GM19395 (cell line): ENCODE measurements around the gene PLEKHA8.

Source experiments
- ATAC-seq: cut with Tn5 transposase; IDR thresholded peaks from one replicate; pipeline ENCODE4 v1.9.1; 2021; ENCODE audit warnings: mild to moderate bottlenecking, moderate library complexity; ENCODE audit not compliant: unreplicated experiment

PLEKHA8 gene, protein sequence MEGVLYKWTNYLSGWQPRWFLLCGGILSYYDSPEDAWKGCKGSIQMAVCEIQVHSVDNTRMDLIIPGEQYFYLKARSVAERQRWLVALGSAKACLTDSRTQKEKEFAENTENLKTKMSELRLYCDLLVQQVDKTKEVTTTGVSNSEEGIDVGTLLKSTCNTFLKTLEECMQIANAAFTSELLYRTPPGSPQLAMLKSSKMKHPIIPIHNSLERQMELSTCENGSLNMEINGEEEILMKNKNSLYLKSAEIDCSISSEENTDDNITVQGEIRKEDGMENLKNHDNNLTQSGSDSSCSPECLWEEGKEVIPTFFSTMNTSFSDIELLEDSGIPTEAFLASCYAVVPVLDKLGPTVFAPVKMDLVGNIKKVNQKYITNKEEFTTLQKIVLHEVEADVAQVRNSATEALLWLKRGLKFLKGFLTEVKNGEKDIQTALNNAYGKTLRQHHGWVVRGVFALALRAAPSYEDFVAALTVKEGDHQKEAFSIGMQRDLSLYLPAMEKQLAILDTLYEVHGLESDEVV

DNA sequence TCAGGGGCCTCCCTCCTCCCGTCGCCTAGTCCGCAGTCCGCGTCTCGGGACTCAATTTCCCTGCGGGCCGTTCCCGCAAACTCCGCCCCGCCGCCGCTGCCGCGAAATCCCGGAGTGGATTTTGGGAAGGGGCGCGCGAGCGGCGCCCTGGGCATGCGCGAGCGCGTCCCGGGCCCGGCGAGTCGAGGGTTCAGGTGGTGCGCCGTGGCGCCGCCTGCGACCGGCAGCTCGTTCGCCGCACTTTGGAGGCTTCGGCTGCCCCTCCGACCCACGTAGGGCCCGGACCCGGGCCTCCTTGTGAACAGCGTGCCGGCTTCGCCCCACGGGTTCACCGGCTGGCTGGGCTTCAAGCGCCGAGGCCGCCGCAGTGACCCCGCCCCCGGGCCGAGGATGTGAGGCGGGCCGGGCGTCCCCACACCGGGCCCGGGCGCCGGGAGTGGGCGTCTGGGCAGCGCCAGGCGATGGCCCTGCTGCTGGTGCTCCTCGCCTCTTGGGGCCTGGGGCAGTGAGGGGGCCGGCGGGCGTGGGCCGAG lies at the start of gene PLEKHA8:
Gene PLEKHA8, plus strand, starts transcription at position 197 of the 533 bp plus-strand sequence. CDS start 351 bp downstream, outside the sequence.
- peak; percentile 49 for ATAC-seq

DNA sequence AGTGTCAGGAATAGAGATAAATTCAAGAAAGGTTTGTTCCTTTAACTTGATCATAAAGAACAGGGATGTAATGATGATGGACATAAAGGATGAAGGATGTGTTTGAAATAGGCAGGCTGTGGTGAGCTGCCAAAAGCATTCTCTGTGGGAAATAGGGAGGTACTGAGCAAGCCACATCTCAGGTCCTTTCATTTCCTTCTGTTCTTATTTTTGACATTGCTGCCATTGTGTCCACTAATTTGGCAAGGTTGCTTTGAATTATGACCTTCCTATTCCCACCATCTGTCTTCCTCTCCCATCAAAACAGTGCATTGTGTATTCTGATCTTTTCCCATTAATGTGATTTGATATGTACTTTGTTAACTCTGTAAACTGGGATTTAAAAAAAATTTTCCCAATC lies 48.1 kb upstream of the PLEKHA8 start:
- no peak for ATAC-seq

DNA sequence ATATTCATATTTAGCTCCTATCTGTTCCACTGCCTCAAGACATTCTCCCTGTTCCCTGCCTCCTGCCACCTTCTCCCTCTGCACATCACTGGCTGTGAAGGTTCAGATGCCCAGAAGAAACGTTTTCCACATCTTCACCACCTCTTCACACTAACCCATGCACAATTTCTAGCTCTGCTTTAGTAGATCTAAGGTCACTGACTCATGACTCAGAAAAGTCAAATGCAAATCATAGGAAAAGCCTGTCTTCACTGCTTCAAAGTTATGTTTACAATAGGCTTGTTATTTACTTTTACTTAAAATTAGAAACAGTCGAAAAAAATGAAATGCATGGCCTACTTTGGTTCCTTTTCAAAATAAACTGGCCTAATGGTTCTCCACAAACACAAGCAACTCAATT lies 41.1 kb upstream of the PLEKHA8 start:
- ATAC-seq: no peak

DNA sequence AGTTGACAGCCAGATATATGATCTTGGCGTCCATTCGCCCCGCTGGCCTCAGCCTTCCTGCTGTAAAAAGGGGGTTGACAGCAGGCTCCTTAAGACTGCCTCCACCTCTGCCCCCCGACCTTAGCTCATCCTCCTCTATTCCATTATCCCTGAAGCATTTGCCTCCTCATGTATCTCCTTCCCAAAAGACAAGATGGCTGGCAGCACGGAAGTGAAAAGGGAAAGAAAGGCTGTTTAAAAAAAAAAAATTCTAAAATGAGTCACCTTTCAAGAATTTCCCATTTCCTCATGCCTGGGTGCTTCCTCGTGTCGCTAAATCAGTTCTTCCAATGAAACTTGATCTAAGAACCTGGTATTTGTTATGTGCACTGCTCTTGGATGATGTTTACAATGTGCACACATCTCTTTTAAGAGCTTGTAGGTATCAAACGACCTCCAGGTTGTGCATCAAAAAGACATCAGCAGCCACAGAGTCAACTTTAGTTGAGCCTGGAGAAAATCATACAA lies 40.3 kb upstream of the PLEKHA8 start:
- ATAC-seq: no peak

DNA sequence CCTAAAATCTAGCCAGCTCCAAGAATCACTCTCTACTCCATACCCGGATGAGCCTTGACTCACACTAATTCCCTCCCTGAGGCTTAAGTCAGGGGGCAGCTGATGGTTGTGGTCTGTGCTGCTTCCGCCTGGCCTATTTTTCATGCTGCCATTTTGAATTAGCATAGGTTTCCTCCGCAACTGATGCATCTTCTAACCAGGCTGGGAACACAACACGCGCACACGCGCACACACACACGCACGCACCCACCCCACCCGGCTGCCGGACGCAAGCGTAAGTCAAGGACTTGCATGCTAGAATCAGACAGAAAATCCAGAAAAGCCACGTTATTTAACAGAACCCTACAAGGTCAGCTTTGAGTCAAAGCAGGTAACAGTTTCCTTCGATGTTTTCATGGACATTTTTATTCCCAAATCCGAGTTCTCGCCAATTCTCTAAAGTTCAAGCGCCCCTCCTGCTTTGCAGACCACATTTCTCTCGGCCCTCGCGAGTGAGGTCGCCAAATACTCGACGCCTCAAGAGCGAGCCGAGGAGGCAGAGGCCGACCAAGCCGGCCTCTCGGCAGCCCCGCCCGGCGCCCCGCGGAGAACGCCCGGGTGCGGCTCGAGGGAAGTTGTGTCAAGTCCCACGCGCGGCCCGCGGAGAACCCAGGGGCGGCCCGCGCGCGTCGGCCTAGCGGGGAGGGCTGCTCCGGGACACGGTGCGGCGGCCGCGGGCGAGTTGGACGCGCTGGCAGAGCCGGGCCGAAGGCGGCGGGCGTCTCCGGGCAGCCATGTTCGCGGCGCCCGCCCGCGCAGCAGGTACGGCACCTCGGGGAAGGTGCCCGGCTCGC lies 39.6 kb upstream of the PLEKHA8 start:
- peak; percentile 43 for ATAC-seq

DNA sequence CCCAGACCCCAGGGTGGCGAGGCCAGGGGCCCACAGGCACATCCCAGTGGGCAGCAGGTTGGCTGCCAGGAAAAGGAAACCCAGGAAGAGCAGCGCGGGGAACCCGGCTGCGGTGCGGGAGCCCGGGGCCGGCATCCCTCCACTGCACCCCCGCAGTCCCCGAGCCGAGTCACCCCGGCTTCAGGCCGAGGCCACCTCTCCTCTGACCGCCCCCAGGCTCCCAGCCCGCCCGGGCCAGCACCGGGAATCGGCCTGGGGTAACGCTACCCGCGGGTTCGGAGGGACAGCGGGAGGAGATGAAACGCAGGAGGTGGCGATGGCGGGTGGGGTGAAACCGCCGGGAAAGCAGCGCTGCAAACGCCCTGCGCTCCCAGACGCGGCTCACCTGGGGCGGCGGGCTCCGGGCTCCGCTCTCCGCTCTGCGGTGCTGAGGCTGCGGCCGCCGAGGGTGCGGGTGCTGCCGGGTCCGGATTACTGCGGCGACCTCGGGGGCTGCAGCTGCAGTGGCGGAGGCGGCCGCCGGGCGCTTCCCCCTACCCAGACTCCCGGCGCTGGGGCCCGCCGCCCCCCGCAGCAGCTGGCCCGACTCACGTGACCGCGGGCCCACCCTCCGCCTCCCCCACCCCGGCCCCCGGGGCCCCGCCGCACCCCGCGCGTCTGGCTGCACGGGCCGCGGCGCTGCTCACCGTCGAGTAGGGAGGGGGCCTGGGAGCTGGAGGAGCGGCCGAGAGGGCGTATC lies 38.8 kb upstream of the PLEKHA8 start, which contains the start of gene SCRN1:
Gene SCRN1, minus strand, starts transcription at position 545 of the 739 bp plus-strand sequence. CDS start 20,734 bp downstream, outside the sequence.
- peak; percentile 32 for ATAC-seq

DNA sequence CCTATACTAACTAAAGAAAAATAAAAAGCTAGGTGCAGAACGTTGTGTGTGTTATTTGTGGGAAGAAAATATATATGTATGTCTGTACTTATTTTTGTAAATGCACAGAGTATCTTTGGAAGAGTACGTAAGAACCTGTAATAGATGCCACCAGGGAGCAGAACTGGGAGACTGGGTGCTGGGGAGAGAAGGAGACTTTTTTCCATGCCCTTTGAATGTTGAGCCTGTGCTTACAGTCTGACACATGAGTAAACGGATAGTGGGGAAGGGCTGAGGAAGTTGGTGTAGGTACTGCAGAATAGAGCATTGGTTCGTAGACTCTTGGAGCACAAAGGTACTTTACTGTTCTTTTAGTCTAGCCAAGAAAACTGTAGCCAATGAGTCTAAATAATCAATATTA lies 37.3 kb upstream of the PLEKHA8 start:
- no peak for ATAC-seq

DNA sequence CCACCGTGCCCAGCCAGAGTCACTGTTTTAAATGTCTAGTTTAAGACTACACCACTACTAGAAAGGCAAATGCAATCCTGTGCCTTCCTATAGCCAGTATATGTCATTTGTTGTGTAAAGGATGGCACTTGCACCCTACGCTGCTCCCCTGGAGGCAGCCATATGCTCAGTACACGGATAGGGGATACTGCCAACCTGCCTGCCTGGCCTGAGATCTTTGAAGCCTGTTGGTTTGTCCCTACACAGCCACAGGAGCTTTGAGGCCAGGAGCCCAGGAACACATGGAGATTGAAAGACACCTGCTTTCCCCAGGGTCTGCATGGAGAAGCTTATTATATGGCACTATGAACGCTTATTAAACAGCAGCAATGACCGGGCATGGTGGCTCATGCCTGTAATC lies 36.3 kb upstream of the PLEKHA8 start:
- ATAC-seq: no peak

DNA sequence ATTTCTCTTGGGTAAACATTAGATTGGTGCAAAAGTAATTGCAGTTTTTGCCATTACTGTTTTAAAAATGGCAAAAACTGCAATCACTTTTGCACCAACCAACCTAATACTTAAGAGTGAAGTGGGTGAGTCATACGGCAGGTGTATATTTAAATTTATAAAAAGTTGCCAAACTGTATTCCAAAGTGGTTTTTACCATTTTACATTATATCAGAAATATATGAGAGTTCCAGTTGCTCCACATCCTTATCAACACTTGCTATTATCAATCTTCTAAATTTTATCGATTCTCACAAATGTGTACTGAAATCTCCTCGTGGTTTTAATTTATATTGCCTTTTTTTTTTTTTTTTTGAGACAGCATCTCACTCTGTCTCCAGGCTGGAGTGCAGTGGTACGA lies 35.1 kb upstream of the PLEKHA8 start:
- no peak for ATAC-seq

DNA sequence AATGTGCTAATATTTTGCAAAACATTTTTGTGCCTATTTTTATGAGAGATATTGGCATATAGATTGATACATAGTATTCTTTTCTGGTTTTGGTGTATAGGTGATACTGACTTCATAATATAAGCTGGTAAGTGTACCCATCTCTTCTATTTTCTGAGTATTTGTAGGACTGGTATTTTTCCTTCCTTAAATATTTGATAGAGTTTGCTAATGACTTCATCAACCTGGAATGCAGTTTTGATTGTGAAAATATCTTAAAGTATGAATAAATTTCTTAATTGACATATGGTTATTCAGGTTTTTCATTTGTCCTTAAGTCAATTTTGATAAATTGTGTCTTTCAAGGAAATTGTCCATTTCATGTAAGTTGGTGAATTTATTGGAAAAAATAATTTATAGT lies 32.6 kb upstream of the PLEKHA8 start:
- ATAC-seq: no peak

DNA sequence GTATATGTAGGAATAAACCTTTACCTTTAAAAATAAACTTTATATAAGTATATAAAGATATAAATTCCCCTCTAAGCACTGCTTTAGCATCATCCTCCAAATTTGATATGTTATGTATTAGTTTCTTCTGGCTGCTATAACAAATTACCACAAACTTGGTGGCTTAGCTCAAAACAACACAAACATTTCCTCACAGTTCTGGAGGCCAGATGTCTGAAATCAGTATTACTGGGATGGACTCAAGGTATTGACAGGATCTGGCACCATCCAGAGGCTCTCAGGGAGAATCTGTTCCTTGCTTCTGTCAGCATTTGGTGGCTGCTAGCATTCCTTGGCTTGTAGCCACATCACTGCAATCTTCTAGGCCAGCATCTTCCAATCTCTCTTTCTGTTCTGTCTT lies 31.9 kb upstream of the PLEKHA8 start:
- no peak for ATAC-seq

DNA sequence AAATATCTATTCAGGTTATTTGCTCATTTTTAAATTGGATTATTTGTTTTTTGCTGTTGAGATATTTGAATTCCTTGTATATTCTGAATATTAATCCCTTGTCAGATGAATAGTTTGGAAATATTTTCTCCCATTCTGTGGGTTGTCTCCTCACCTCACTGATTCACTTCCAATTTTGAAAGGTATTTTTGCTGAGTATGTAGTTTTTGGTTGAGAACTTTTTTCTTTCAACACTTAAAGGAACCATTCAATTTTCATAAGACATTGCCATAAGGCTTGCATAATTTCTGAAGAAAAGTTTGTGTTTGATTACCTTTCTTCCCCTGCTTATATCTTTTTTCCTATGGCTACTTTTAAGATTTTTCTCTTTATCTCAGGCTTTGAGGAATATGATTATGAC lies 29.7 kb upstream of the PLEKHA8 start:
- ATAC-seq: no peak

DNA sequence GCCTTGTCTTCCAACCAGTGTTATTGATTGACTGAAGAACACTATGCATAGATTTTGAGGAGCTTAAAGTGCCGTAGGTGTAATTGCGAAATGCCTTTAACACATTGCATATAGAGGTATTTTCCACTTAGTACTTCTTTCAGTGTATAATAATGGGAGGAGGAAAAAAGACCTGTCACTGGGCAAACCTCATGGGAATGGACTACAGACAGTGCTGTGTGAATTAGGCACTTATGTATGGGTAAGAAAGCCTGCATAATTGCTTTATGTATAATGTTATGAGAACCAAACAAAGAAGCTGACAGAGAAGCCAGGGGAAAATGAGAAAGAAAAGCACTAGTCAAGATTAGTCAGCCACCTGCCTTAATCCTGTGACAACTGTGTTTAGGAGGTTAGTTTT lies 26.2 kb upstream of the PLEKHA8 start:
- no peak for ATAC-seq

DNA sequence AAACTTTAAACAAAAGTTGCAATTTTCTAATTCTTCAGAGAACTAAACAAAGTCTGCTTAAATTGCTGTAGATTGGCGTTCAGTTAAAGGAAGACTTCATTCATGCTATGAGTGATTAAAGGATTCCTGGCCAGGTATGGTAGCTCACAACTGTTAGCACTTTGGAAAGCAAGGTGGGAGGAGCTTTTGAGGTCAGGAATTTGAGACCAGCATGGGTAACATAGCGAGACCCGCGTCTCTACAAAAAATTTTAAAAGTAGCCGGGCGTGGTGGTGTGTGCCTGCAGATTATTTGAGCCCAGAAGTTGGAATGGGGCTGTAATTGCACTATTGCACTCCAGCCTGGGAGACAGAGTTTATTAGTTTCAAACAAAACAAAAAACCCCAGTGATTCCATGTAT lies 25.1 kb upstream of the PLEKHA8 start:
- no peak for ATAC-seq

DNA sequence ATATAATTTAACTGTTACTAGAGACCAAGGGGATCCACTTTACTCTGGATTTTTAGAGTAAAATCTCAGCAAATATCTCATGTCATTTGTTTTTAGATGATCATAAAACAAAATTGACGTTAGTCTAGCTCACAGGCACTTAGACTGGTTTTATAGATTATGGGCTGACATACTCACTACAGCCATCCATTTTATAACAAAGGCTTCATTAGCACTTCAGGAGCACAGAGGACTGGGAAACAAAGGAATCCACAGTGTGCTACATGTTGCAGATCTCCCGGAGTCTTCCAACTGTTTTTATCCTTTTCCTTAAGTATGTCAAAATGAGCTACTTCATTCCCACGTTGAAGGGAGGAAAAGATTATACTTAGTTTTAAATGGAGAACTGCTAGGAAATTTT lies 22.7 kb upstream of the PLEKHA8 start:
- no peak for ATAC-seq

DNA sequence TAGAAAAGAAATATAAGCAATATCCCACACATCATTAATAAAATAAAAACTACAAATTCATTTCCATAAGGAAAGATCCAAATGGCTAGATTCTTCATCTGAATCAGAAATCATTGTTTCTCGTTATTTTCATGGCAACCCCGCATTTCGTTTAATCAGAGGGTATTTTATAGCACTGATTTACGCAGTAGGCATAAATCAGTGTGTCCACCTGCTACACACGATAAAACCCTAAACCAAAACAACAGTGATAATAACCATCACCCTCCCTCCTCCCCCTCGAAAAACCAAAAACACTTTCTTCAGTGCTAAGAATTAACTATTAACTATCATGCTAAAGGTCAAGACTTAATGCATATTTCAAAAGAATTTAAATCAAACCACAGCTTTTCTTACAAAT lies 18.2 kb upstream of the PLEKHA8 start:
- ATAC-seq: no peak

DNA sequence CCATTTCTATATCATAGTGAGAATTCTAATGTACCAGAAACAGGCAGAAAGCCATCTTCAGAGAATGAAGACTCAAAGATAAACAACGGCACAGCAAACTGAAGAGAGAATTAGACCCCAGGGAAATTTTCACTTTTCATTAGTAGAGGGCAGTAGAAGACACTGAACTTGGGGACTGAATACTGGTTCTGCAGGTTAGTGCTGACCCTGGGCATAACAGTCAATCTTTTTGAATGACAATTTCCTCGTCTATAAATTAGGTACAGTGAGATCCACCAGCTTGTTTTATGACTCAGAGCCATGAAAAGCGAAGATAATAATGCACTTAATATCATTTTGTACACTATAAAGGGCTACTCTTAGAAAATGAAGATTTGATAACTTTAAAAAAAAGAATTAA lies 15.5 kb upstream of the PLEKHA8 start:
- ATAC-seq: no peak

DNA sequence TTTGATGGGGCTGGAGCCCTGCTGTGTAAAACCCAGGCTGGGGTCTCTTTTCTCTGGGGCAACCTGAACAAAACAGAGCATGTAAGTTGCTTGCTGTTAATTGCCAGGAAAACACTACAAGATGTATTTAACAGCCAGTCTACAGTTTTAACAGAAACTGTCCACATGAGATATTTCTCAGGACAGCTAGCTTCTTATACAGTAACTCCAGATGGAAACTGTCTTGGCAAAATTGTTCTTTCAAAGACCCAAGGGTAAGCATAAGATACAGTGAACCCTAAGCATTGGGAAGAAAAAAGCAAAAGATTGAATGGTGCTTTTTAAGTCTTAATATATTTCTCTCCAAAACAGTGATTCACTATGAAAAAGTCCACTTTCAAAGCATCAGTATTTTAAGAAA lies 9.8 kb upstream of the PLEKHA8 start:
- ATAC-seq: no peak

DNA sequence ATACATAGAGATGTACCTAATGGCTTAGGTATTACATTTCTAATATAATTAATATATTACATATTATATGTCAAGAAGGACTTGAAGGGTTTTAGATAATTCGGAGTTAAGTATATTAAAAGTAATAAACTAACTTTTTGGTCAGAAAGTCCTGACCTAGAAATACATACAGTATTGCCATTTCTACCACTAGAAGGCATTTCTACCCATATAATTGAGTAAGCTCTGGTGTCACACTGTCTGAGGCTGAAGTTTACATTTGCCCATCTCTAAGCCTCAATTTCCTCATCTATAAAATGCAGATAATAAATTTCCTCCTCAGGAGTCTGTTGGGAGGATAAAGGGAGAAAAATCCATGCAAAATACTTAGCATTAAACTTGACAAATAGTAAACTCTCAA lies 8.8 kb upstream of the PLEKHA8 start:
- ATAC-seq: no peak

DNA sequence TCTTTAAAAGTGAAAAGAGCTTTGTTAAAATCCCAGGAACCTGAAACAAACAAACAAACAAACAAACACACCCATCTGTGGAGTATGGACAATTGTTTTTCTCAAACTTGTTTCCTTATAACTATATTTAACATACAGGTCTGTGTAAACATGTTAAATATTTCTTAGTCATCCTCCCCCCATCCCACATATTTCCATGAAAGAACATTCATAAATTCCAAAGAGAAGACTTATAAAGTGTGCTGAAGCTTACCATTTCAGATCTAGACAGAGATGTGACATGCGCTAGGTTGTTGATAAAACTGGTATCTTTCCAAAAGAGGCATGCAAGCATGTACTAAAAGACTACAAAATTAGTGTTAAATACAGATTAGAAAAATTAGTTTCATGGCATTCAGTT lies 8.3 kb upstream of the PLEKHA8 start:
- ATAC-seq: no peak

DNA sequence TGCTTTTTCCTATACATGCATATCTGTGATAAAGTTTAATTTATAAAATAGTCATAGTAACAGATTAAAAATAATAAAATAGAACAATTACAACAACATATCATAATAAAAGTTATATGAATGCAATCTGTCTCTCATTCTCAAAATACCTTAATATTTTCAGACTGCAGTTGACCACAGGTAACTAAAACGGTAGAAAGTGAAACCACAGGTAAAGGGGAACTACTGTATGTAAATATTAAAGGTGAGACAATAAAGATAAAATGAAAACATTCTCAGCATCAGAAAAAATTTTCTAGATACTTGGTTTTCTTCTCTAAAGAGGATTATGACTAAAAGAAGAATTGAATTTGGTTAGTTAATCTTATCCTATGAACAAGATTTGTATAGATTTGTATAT lies 7.7 kb upstream of the PLEKHA8 start:
- no peak for ATAC-seq
